SK-N-SH treated with all-trans-retinoic acid at 6 μM for 48 hours (cell line): ENCODE results near the gene SCMH1.

Experiments used
- ATAC-seq: fragments of 200-7000 bp; cut with Tn5 transposase; 3 replicates; pipeline ENCODE4 v1.9.1; 2020; ENCODE audit warnings: mild to moderate bottlenecking, moderate library complexity
- BACH2 ChIP-seq: fragments of 250-450 bp; sonication (Bioruptor Pico); IDR thresholded peaks from 2 replicates; pipeline ENCODE4 v1.9.0; 2021; ENCODE audit warnings: mild to moderate bottlenecking, borderline replicate concordance
- CSDC2 ChIP-seq: fragments of 250-450 bp; sonication (Bioruptor Pico); IDR thresholded peaks from 2 replicates; pipeline ENCODE4 v1.5.0; 2020; ENCODE audit warnings: mild to moderate bottlenecking, moderate library complexity
- CSRNP3 ChIP-seq: fragments of 250-450 bp; sonication (Bioruptor Pico); IDR thresholded peaks from 2 replicates; pipeline ENCODE4 v1.5.1; 2021; ENCODE audit warnings: mild to moderate bottlenecking, moderate library complexity
- GLIS3 ChIP-seq: fragments of 250-450 bp; sonication (Bioruptor Pico); IDR thresholded peaks from 2 replicates; pipeline ENCODE4 v1.5.0; 2020; ENCODE audit warnings: mild to moderate bottlenecking, moderate library complexity
- OSR1 ChIP-seq: fragments of 250-450 bp; sonication (Bioruptor Pico); IDR thresholded peaks from 2 replicates; pipeline ENCODE4 v1.8.0; 2022; ENCODE audit warnings: moderate library complexity, mild to moderate bottlenecking, inconsistent platforms
- PATZ1 ChIP-seq: fragments of 250-450 bp; sonication (Bioruptor Pico); IDR thresholded peaks from 2 replicates; pipeline ENCODE4 v1.8.0; 2020; ENCODE audit warnings: mild to moderate bottlenecking, moderate library complexity, borderline replicate concordance
- POU6F1 ChIP-seq: fragments of 250-450 bp; sonication (Bioruptor Pico); IDR thresholded peaks from 2 replicates; pipeline ENCODE4 v1.8.0; 2021; ENCODE audit warnings: low read depth, mild to moderate bottlenecking, moderate library complexity, borderline replicate concordance
- PPARA ChIP-seq: fragments of 250-450 bp; sonication (Bioruptor Pico); IDR thresholded peaks from 2 replicates; pipeline ENCODE4 v1.5.0; 2020; ENCODE audit warnings: mild to moderate bottlenecking, borderline replicate concordance
- RARB ChIP-seq: fragments of 250-450 bp; sonication (Bioruptor Pico); IDR thresholded peaks from 2 replicates; pipeline ENCODE4 v1.8.0; 2021; ENCODE audit warnings: mild to moderate bottlenecking, moderate library complexity
- SNAI2 ChIP-seq: fragments of 250-450 bp; sonication (Bioruptor Pico); IDR thresholded peaks from 2 replicates; pipeline ENCODE4 v1.5.0; 2020; ENCODE audit warnings: mild to moderate bottlenecking, moderate library complexity
- TOX ChIP-seq: fragments of 250-450 bp; sonication (Bioruptor Pico); IDR thresholded peaks from 2 replicates; pipeline ENCODE4 v1.8.0; 2021; ENCODE audit warnings: mild to moderate bottlenecking, moderate library complexity, borderline replicate concordance
- TSHZ2 ChIP-seq: fragments of 250-450 bp; sonication (Bioruptor Pico); IDR thresholded peaks from 2 replicates; pipeline ENCODE4 v1.5.0; 2020; ENCODE audit warnings: mild to moderate bottlenecking, moderate library complexity
- ZFP3 ChIP-seq: fragments of 250-450 bp; sonication (Bioruptor Pico); IDR thresholded peaks from 2 replicates; pipeline ENCODE4 v1.5.0; 2020; ENCODE audit warnings: mild to moderate bottlenecking, moderate library complexity
- ZFP30 ChIP-seq: fragments of 450-650 bp; formaldehyde crosslinking; IDR thresholded peaks from 2 replicates; pipeline ENCODE4 v1.5.0; 2022; ENCODE audit warnings: mild to moderate bottlenecking, moderate library complexity
- ZNF565 ChIP-seq: fragments of 450-650 bp; formaldehyde crosslinking; conservative IDR thresholded peaks from 2 replicates; pipeline ENCODE4 v1.5.0; 2020; ENCODE audit warnings: low read depth, mild to moderate bottlenecking, moderate library complexity
- ZNF8 ChIP-seq: fragments of 450-650 bp; formaldehyde crosslinking; IDR thresholded peaks from 2 replicates; pipeline ENCODE4 v1.5.0; 2020; ENCODE audit warnings: mild to moderate bottlenecking, moderate library complexity
- TF ChIP-seq, protein P1 (sequence below): fragments of 250-450 bp; sonication (Bioruptor Pico); IDR thresholded peaks from 2 replicates; pipeline ENCODE4 v1.5.1; 2020; ENCODE audit warnings: low read depth, mild to moderate bottlenecking, moderate library complexity

SCMH1 gene

DNA sequence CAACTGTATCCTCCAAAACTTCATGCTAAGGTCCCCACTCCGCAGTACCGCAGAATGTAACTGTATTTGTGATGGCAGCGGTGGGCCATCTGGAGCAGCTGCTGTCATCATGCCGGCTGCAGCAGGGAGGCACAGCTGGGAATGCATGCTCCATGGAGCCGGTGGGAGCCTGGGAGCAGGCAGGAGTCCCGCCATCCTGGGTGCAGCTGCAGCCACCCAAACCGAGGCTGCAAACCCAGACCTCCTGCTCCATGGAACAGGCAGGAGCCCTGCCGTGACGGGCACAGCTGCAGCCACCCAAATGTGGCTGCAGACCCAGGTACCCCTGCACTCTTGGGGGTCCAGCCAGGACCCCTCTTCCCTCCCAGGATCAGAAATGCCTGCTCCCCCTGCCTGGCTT lies 80.3 kb downstream of the SCMH1 start (continued):
- TF ChIP-seq POU6F1 (CRISPR knock-in tag) (no peak), PPARA (CRISPR knock-in tag) (no peak), BACH2 (CRISPR knock-in tag) (no peak), ZNF565 (no peak), TSHZ2 (no peak)
- TF ChIP-seq, protein P1, sequence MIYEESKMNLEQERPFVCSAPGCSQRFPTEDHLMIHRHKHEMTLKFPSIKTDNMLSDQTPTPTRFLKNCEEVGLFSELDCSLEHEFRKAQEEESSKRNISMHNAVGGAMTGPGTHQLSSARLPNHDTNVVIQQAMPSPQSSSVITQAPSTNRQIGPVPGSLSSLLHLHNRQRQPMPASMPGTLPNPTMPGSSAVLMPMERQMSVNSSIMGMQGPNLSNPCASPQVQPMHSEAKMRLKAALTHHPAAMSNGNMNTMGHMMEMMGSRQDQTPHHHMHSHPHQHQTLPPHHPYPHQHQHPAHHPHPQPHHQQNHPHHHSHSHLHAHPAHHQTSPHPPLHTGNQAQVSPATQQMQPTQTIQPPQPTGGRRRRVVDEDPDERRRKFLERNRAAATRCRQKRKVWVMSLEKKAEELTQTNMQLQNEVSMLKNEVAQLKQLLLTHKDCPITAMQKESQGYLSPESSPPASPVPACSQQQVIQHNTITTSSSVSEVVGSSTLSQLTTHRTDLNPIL (CRISPR knock-in tag): no peak

DNA sequence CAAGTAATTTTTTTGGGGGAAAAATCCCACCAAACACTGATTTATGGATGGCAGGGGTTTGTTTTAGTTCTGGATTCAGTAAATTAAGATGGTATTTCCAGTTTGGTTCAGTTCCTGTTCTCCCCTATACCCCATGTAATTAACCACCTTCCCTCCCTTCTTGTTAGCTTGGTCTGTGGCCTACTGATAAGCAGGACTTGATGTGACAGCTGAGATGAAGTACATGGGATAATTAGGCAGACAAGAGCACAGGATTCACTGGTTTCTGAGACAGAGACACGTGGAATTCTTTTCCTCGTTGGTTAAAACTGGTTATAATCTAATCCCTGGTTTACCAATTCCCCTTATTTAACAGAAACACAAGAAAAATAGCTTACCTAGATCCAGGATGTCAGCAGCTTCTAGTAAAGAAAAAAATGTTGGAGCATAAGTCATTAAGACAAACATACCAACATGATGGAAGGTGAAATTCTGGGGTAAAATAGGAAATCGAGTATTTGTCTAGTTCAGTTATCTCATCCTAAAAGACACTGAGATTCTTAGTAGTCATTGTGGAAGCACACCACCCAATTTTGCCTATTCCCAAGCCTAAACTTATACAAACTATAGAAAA lies 81.5 kb downstream of the SCMH1 start:
- TF ChIP-seq ZNF565 (no peak), TOX (CRISPR knock-in tag) (no peak), ZNF8 (CRISPR knock-in tag) (no peak), CSDC2 (CRISPR knock-in tag) (no peak), PPARA (CRISPR knock-in tag) (no peak), GLIS3 (no peak), ZFP3 (no peak), TSHZ2 (no peak), RARB (CRISPR knock-in tag) (no peak), SNAI2 (CRISPR knock-in tag) (no peak), CSRNP3 (CRISPR knock-in tag) (no peak), PATZ1 (CRISPR knock-in tag) (no peak), OSR1 (CRISPR knock-in tag) (no peak)
- ATAC-seq: no peak

GRCh38 chr1:41158966-41159365 lies 83.1 kb downstream of the SCMH1 start:
- ATAC-seq: no peak
- TF ChIP-seq BACH2 (CRISPR knock-in tag) (no peak), ZFP30 (CRISPR knock-in tag) (no peak), GLIS3 (no peak)
